Measurements from ENCODE around the gene GRID2. TPM values are rescaled to one million over a fixed set of nuclear protein-coding genes. Genes with fewer than 3 reads are reported as not detected.

GRID2 gene
- total and polyA plus RNA-seq, 12 donors = 0.01 to 0.07 (median 0.07) TPM; not detected in 9

- Histone ChIP-seq H3K36me3 (no peaks in the 10 kb centered on the region), H3K9me3 (peaks cover 0 to 23% (median 0%) of the 10 kb centered on the region in 11 donors), H3K27ac (no peak overlapping the region), H3K27me3 (no peaks in the 10 kb centered on the region), H3K4me1 (no peaks in the 10 kb centered on the region), H3K4me3 (no peak overlapping the region)
- intact Hi-C loops (cut with DNase I) = no loop called here
- no peak for ATAC-seq
- no peak for DNase-seq
- 55 to 72% methylated on average over 1 of the region's 1 CpG for WGBS, 2 donors
- TF ChIP-seq CTCF (IDR thresholded peaks at IDR 0.05) = no peak
Measured at GRCh38 chr4:93561842-93562241, 1258.1 kb downstream of the GRID2 start.

GRCh38 chr4:93568758-93569157, 1265.0 kb downstream of the GRID2 start:
- H3K4me3 ChIP-seq = no peak overlapping the region
- H3K9me3 ChIP-seq = peaks cover 0 to 9% (median 0%) of the 10 kb centered on the region in 11 donors
- DNase-seq (no peak), ATAC-seq (no peak)
- TF ChIP-seq CTCF (IDR thresholded peaks at IDR 0.05) = no peak
- intact Hi-C loops (cut with DNase I) = no loop called here
- no peaks in the 10 kb centered on the region for H3K36me3 ChIP-seq
- WGBS, 2 donors = 77 to 84% methylated on average over 4 of the region's 4 CpGs
- no peak overlapping the region for H3K27ac ChIP-seq
- no peaks in the 10 kb centered on the region for H3K4me1 ChIP-seq
- H3K27me3 ChIP-seq = no peaks in the 10 kb centered on the region

GRCh38 chr4:93573285-93573684, 1269.5 kb downstream of the GRID2 start:
- DNase-seq = no peak
- no peak overlapping the region for H3K27ac ChIP-seq
- H3K9me3 ChIP-seq = no peaks in the 10 kb centered on the region
- no peaks in the 10 kb centered on the region for H3K36me3 ChIP-seq
- no peak overlapping the region for H3K4me3 ChIP-seq
- no peak for TF ChIP-seq CTCF (IDR thresholded peaks at IDR 0.05)
- ATAC-seq = no peak
- H3K27me3 ChIP-seq = no peaks in the 10 kb centered on the region
- intact Hi-C loops (cut with DNase I) = no loop called here
- no peaks in the 10 kb centered on the region for H3K4me1 ChIP-seq

GRCh38 chr4:93578942-93579341, 1275.2 kb downstream of the GRID2 start:
- WGBS, 2 donors = 64 to 67% methylated on average over 4 of the region's 4 CpGs
- intact Hi-C loops (cut with DNase I) = no loop called here
- Histone ChIP-seq H3K4me1 (no peaks in the 10 kb centered on the region), H3K4me3 (no peak overlapping the region), H3K27ac (no peak overlapping the region), H3K9me3 (peaks cover 0 to 18% (median 0%) of the 10 kb centered on the region in 11 donors), H3K27me3 (no peaks in the 10 kb centered on the region), H3K36me3 (no peaks in the 10 kb centered on the region)
- TF ChIP-seq CTCF (IDR thresholded peaks at IDR 0.05) = no peak
- no peak for DNase-seq
- ATAC-seq = no peak

All from heart right ventricle (tissue), 16 donors.